Activated naive CD4-positive, alpha-beta T cell treated with anti-CD3 and anti-CD28 coated beads, Interleukin-2, amount 50 U/mL, for 24 hours (primary cell): ENCODE measurements around the gene PEX5L.

Source experiments
- H3K27ac Mint-ChIP-seq: one replicate; pipeline ENCODE4 v1.8.0; 2021; ENCODE audit warnings: mild to moderate bottlenecking, mixed read lengths
- H3K27me3 Mint-ChIP-seq: one replicate; pipeline ENCODE4 v1.8.0; 2021; ENCODE audit warnings: mixed read lengths
- H3K36me3 Mint-ChIP-seq: one replicate; pipeline ENCODE4 v1.8.0; 2021; ENCODE audit warnings: mixed read lengths
- H3K4me1 Mint-ChIP-seq: one replicate; pipeline ENCODE4 v1.8.0; 2021; ENCODE audit warnings: mixed read lengths
- H3K4me3 Mint-ChIP-seq: one replicate; pipeline ENCODE4 v1.8.0; 2021; ENCODE audit warnings: mild to moderate bottlenecking, mixed read lengths
- H3K9me3 Mint-ChIP-seq: one replicate; pipeline ENCODE4 v1.8.0; 2021; ENCODE audit warnings: mixed read lengths

Gene PEX5L

DNA sequence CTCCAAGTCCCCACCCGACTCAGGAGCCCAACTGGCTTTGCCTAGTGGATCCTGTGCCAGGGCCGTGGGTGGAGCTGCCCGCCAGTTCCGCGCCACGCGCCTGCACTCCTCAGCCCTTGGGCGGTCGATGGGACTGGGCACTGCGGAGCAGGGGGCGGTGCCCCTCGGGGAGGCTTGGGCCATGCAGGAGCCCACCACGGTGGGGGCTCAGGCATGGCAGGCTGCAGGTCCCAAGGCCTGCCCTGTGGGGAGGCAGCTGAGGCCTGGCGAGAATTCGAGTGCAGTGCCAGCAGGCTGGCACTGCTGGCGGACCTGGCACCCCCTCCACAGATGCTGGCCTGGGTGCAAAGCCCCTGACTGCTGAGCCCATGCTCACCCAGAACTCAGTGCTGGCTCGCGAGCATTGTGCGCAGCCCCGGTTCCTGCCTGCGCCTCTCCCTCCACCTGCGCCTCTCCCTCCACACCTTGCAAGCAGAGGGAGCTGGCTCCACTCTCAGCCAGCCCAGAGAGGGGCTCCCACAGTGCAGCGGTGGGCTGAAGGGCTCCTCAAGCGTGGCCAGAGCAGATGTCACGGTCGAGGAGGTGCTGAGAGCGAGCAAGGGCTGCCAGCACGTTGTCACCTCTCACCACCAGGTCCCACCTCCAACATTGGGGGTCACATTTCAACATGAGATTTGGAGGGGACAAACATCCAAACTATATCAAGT lies 261.2 kb downstream of the PEX5L start:
- Mint-ChIP-seq H3K27me3 (no peaks in the 10 kb centered on the region), H3K4me3 (no peak overlapping the region), H3K9me3 (no peaks in the 10 kb centered on the region), H3K27ac (no peak overlapping the region), H3K4me1 (no peaks in the 10 kb centered on the region), H3K36me3 (peaks cover 35% of the 10 kb centered on the region)

DNA sequence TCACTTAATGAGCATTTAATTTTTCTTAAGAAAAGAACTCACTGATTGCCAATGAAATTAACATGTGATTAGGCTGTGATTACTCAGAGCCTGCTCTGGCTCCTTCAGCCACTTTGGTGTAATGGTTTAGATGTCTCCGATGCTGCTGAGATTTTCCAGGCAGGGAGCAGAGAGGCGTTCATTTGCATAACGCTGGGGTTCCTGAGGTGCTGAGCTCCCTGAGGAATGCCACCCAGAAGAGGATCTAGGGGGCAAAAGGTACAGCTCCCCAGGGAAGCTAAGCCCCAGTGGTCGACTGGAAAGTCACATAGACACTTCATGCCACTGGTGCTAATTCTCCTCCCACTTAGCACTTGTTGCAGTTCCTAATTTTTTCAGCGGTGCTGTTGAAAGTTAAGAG lies 264.4 kb downstream of the PEX5L start:
- Mint-ChIP-seq H3K4me1 (no peaks in the 10 kb centered on the region), H3K36me3 (peaks cover 27% of the 10 kb centered on the region), H3K27ac (no peak overlapping the region), H3K9me3 (no peaks in the 10 kb centered on the region), H3K4me3 (no peak overlapping the region), H3K27me3 (no peaks in the 10 kb centered on the region)

DNA sequence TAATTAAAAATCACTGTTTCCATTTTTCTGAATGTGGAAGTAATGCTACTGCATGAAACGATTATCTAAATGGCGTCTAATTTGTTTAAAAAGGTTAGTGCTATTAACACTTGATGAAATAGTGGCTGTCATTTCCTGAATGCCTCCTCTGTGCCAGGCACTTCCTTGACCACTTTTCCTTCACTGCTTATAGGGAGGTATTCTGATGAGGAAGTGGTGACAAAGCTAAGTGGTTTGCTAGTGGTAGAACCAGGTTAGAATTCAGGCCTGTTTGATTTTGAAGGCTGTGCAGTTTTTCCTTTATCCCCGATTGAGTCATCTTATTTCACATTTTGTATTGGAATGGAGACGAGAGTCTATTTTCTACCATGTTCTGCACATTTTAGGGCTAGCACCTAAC lies 264.9 kb downstream of the PEX5L start:
- no peak overlapping the region for H3K4me3 Mint-ChIP-seq
- no peak overlapping the region for H3K27ac Mint-ChIP-seq

DNA sequence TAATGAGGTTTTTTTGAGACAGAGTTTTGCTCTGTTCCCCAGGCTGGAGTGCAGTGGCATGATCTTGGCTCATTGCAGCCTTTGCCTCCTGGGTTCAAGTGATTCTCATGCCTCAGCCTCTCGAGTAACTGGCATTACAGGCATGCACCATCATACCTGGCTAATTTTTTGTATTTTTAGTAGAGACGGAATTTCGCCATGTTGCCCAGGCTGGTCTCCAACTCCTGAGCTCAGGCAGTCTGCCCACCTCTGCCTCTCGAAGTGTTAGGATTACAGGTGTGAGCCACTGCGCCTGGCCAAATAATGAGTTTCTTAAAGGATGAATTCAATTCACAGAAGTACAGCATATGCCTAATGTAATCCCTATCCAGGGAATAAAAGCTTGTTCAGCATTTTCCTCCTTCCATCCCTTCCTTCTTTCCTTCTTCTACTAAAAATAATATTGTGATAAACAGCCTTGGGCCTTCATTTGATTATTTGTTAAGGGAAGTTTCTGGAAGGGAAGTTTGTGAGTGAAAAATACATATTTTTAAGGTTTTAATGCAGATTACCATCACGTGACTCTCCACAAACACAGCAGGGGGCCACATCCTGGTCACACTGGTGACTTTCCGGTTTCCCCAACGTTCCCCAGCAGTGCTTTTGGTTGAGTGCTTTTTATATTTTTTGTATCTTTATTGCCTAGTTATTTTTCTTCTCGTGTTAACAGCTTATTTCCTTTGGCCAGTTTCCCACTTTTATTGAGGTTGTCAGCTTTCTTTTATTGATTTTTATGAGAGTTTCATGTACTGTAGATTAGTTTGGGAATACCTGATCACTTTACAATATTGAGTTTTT lies 267.1 kb downstream of the PEX5L start:
- Mint-ChIP-seq H3K4me1 (no peaks in the 10 kb centered on the region), H3K4me3 (no peak overlapping the region), H3K9me3 (no peaks in the 10 kb centered on the region), H3K27ac (no peak overlapping the region), H3K36me3 (peaks cover 26% of the 10 kb centered on the region), H3K27me3 (no peaks in the 10 kb centered on the region)

More for the DNA sequence above, 264.9 kb downstream of the PEX5L start:
- Mint-ChIP-seq H3K27me3 (no peaks in the 10 kb centered on the region), H3K4me1 (no peaks in the 10 kb centered on the region), H3K36me3 (peaks cover 30% of the 10 kb centered on the region), H3K9me3 (no peaks in the 10 kb centered on the region)

DNA sequence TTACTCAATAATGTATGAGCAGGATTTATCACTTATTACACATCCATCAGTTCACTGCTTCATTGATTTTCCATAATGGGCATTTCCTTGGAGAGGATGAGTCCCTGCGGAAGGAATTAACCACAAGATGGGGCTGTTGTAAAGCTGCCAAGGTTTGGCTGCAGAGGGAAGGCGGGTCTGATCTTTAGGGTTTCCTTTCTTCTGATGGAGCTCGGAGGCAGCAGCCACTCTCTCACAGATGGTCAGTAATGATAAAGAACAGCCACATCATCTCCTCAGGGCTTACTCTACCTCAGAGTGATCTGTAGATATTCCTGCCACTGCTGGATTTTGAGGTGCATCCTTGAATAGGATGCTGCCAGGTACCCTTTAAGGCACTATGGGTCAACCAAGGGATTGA lies 268.7 kb downstream of the PEX5L start:
- no peaks in the 10 kb centered on the region for H3K9me3 Mint-ChIP-seq
- no peaks in the 10 kb centered on the region for H3K4me1 Mint-ChIP-seq
- no peak overlapping the region for H3K4me3 Mint-ChIP-seq
- peaks cover 17% of the 10 kb centered on the region for H3K36me3 Mint-ChIP-seq
- no peak overlapping the region for H3K27ac Mint-ChIP-seq
- no peaks in the 10 kb centered on the region for H3K27me3 Mint-ChIP-seq

DNA sequence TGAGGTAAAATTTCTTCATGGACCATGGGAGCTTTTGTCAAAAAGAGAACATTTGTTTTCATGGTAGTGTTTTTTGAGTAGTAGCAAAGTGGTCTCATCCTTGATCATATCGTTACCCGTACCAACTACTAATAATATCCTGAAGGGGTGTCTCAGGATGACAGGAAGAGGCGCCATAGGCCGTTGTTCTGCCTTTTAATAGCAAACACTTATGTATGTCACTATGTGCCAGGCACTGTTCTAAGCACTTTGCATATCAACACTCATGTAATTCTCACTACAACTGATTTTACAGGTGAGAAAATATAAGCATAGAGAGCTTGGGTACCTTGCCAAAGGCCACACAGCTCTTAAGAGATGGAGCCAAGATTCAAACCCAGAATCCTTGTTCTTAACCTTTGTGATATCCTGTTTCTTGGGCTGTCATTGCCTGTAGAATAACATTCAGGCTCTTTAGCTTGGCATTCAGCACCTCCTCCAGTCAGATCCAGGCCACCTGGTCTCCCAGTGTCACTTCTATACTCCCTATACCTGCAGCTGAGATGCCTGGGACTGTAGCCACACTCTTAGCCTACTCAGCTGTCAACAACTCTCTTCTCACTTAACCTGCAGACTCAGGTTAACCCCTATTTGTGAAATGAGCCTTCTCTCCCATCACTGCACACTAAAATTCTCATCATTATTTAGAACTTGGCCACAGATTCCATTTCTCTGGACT lies 270.2 kb downstream of the PEX5L start:
- H3K4me3 Mint-ChIP-seq, result no peak overlapping the region
- no peak overlapping the region for H3K27ac Mint-ChIP-seq
- H3K9me3 Mint-ChIP-seq, result no peaks in the 10 kb centered on the region
- no peaks in the 10 kb centered on the region for H3K4me1 Mint-ChIP-seq
- H3K36me3 Mint-ChIP-seq, result peaks cover 20% of the 10 kb centered on the region
- no peaks in the 10 kb centered on the region for H3K27me3 Mint-ChIP-seq

DNA sequence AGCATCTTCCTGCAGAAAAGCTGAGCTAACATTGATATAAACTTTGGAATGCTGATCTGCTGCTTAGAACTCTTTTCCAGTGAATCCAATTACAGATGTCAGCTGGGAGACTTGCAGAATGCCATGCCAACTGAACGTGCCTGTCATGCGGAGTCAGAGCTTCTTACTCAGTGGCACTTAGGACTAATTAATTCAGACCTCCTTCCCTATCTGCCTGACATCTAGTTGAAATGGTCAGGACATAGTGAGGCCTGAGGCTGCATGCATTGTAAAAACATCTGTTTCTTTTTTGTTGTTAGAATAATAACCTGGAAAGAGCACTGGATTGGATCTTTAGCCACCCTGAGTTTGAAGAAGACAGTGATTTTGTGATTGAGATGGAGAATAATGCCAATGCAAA lies 271.3 kb downstream of the PEX5L start:
- Mint-ChIP-seq H3K4me3 (no peak overlapping the region), H3K27me3 (no peaks in the 10 kb centered on the region), H3K27ac (no peak overlapping the region), H3K4me1 (no peaks in the 10 kb centered on the region), H3K36me3 (peaks cover 27% of the 10 kb centered on the region), H3K9me3 (no peaks in the 10 kb centered on the region)

DNA sequence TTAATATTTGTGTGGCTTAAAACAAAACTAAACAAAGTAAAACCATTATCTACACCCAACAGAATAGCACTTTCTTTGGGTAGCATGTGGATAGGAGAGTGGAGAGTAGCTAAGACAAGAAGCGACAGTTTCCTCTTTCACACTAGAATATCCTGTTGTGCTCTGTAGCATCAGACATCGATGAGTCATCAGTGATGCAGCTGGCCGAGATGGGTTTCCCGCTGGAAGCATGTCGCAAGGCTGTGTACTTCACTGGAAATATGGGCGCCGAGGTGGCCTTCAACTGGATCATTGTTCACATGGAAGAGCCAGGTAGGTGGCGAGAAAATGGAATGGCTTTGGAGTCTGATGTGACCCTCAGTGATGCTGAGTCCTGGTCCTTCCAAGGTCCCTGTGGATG lies 275.8 kb downstream of the PEX5L start:
- H3K27me3 Mint-ChIP-seq, result no peaks in the 10 kb centered on the region
- no peak overlapping the region for H3K27ac Mint-ChIP-seq
- no peaks in the 10 kb centered on the region for H3K4me1 Mint-ChIP-seq
- H3K4me3 Mint-ChIP-seq, result no peak overlapping the region
- peaks cover 24% of the 10 kb centered on the region for H3K36me3 Mint-ChIP-seq
- H3K9me3 Mint-ChIP-seq, result no peaks in the 10 kb centered on the region

DNA sequence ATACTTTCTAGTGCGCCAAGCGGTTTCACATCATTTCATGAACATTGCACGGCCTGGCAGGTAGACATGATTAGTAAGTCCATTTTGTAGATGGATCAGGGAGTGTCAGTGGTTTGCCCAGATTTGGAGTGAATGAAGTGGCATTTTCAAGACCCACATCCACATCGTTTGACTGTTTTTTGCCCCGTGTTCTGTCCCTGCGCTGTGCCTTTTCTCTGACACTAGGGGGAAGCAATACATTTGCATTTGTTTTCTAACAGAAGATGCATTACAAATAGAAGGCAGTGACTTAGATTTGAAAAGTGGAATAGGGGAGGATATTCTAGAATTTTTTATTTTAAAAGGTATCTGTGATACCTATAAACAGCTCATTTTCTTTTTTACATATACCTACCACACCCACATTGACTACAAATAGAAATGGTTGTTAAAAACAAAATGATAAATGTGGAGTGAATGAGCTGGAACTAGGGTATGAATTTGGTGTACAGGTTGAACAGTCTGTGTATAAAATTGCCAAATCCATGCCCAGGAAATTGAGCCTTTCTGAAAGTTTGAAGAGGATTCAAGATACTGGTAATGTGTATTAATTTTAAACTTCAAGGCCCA lies 285.9 kb downstream of the PEX5L start:
- Mint-ChIP-seq H3K9me3 (no peaks in the 10 kb centered on the region), H3K36me3 (peaks cover 3% of the 10 kb centered on the region), H3K27me3 (no peaks in the 10 kb centered on the region), H3K27ac (no peak overlapping the region), H3K4me3 (no peak overlapping the region), H3K4me1 (no peaks in the 10 kb centered on the region)

DNA sequence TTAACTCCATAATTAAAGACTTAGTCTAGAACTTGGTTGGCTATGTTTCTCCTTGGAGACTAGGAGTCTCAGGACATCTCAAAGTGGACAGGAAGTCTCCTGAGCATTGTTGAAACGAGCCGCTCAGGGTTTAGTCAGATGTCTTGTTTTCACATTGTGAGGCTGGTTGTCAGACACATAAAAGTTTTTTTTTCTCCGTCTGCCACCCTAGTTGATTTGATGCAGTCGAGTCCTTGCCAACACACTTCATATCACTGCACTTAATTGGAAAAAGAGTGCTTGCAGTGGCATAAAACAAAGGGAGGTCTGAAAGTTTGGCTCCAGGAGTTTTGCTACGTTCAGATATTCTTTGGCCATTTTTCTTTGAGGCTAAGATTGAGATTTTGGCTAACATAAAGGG lies 291.0 kb downstream of the PEX5L start:
- no peak overlapping the region for H3K27ac Mint-ChIP-seq
- no peak overlapping the region for H3K4me3 Mint-ChIP-seq
- peaks cover 4% of the 10 kb centered on the region for H3K36me3 Mint-ChIP-seq
- H3K9me3 Mint-ChIP-seq, result no peaks in the 10 kb centered on the region
- H3K27me3 Mint-ChIP-seq, result no peaks in the 10 kb centered on the region
- H3K4me1 Mint-ChIP-seq, result no peaks in the 10 kb centered on the region

DNA sequence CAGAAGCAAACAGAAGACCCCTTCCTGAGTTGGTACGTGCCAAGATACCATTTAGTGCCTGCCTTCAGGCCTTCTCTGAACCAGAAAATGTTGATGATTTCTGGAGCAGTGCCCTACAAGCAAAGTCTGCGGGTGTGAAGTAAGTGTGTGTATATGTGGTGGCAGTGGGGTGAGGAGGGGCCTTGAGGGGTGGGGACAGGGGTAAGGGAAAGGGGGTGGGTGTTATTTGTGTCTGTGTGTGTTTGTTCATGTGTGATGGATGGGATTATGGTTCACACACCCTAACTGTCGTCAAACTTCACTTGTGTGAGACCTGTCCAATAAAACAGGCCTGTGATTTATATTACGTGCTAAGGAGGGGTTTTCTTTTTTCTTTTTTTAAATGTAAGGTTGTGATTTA lies 291.7 kb downstream of the PEX5L start:
- H3K27ac Mint-ChIP-seq, result no peak overlapping the region
- peaks cover 7% of the 10 kb centered on the region for H3K36me3 Mint-ChIP-seq
- no peak overlapping the region for H3K4me3 Mint-ChIP-seq
- H3K4me1 Mint-ChIP-seq, result no peaks in the 10 kb centered on the region
- no peaks in the 10 kb centered on the region for H3K9me3 Mint-ChIP-seq
- H3K27me3 Mint-ChIP-seq, result no peaks in the 10 kb centered on the region
